ENCODE data around the gene CELA2B.
"Not testable (repeated sequence)": the region's sequence is repeated elsewhere in the genome, so short reads cannot be mapped to it uniquely, and the experiment has no call there.

The CELA2B gene

GRCh38 chr1:15445390-15446122 lies 30.3 kb upstream of the CELA2B start:
- no peak for DNase-seq (ENCODE audit: low spot score)

DNA sequence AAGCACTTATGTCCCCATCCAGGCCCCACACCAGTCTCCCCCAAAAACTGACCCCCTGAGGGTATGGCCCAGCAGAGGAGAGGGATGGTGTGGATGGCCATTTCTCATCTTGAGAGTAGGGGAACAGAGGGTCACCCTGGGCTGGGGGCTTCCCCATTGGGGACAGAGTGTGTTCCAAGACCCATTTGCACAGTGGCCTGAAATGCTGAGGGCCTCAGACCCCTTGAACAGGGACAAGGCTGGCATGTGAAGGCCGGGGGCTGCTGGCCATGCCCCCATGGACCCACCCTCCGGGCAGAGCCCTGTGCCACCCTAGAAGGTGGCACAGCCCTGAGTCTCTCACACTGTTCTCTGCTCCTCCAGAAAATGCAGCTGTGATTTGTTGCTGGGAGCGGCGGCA lies 29.7 kb upstream of the CELA2B start:
- no peak for DNase-seq (ENCODE audit: low spot score)

GRCh38 chr1:15448877-15449462 lies 26.9 kb upstream of the CELA2B start:
- no peak for DNase-seq (ENCODE audit: low spot score)

- DNase-seq (ENCODE audit: low spot score) = no peak
Measured at GRCh38 chr1:15449567-15449966, 26.3 kb upstream of the CELA2B start.

- no peak for DNase-seq (ENCODE audit: low spot score)
Measured at GRCh38 chr1:15451014-15451722, 24.7 kb upstream of the CELA2B start.

DNA sequence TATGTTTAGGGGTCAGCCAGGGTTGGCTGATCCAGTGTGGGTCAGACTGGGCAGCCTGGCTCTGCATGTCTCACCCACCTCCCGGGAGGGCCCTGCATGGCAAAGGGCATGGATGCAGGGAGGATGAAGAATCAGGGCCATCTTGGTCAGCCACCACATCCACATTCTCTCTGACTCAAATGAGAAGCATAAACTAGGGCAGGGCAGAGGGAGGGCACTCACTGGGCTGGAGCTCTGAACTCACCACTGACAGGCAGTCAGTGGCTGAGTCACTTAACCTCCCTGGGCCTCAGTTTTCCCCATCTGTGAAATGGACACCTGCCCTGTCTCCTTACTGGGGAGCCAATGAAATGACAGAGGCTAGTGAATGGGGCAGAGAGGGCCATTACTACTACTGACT lies 23.7 kb upstream of the CELA2B start:
- no peak for DNase-seq (ENCODE audit: low spot score)

GRCh38 chr1:15452866-15453571 lies 22.9 kb upstream of the CELA2B start:
- DNase-seq (ENCODE audit: low spot score) = no peak

GRCh38 chr1:15453734-15454133 lies 22.2 kb upstream of the CELA2B start:
- DNase-seq (ENCODE audit: low spot score) = no peak

DNA sequence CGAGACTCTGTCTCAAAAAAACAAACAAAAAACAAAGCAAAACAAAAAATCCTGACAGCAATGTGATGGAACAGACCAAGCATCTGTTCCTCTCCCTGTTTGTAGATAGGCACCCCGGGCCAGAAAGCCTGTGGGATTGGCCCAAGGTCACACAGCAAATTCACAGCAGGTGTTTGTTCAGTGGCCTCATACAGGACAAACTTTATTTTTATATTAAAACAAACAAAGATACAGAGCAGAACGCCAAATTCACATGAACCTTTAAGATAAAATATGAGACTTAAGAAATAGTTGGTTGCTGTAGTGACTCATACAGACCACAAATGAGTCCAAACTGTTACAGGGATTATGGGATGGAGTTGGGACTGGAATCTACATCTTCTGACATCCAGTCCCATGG lies 21.6 kb upstream of the CELA2B start:
- DNase-seq (ENCODE audit: low spot score) = no peak

- DNase-seq (ENCODE audit: low spot score) = no peak
Measured at GRCh38 chr1:15455522-15455921, 20.4 kb upstream of the CELA2B start.

GRCh38 chr1:15456313-15456954 lies 19.5 kb upstream of the CELA2B start, which contains the start of gene CELA2A:
Gene CELA2A, plus strand, starts transcription at chr1:15456732. Its CDS starts 22 bp downstream, at chr1:15456754.
- DNase-seq (ENCODE audit: low spot score) = no peak

- no peak for DNase-seq (ENCODE audit: low spot score)
Measured at GRCh38 chr1:15457585-15457984, 18.3 kb upstream of the CELA2B start.

DNA sequence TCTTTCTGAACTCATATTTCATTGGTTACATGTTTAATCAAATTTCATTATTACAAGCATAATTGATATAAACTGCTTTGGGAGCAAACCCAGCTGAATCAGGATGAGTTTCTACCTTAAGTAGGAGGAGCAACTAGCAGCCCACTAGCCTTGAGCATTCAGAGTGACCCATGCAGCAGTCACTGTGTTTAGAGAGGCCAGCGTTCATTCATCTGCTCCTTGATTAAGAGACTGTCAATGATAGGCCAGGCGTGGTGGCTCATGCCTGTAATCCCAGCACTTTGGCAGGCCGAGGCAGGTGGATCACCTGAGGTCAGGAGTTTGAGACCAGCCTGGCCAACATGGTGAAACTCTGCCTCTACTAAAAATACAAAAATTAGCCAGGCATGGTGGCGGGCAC lies 17.5 kb upstream of the CELA2B start:
- not testable (repeated sequence) for DNase-seq (ENCODE audit: low spot score)

DNA sequence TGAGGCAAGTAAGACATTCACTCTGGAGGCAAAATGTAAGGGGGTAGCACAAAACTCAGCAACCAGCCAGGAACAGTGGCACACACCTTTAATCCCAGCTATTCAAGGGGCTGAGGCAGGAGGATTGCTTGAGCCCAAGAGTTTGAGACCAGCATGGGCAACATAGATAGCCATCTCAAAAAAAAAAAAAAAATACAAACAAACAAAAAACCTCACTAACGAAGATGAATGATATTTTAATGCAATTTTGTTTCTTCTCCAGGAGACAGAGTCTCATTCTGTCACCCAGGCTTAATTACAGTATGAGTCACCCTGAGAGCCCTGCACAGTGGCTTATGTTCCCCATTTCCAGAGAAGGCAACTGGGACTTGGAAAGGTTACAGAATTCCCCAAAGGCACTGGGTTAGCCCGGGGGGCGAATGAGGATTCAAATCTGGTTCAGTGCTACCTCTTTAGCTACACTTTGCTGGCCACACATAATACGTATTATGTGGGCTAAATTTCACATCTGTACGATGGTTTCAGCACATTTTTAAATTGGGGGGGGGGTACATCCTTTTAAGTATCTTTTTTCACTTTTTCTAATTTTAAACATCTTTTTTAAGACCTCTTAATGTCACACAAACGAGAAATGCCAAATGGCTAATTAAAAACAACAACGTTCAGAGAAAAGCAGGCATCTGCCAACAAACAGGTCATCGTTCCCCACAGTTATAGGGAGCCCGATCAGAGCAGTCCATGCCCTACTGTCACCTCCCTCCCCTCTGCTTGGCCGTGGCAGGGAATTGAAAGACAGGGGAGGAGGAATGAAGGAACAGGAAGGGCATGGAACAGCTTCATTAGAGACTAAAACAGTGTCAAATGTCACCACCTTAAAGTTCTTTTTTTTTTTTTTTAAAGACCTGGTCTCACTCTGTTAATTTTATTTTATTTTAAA lies 15.9 kb upstream of the CELA2B start:
- no peak for DNase-seq (ENCODE audit: low spot score)

- DNase-seq (ENCODE audit: low spot score) = no peak
Measured at GRCh38 chr1:15460708-15461095, 15.2 kb upstream of the CELA2B start.

GRCh38 chr1:15463064-15463800 lies 12.7 kb upstream of the CELA2B start:
- not testable (repeated sequence) for DNase-seq (ENCODE audit: low spot score)

GRCh38 chr1:15463926-15464322 lies 12.0 kb upstream of the CELA2B start:
- DNase-seq (ENCODE audit: low spot score) = not testable (repeated sequence)

GRCh38 chr1:15465674-15466073 lies 10.2 kb upstream of the CELA2B start:
- no peak for DNase-seq (ENCODE audit: low spot score)

- DNase-seq (ENCODE audit: low spot score) = not testable (repeated sequence)
Measured at GRCh38 chr1:15466955-15467625, 8.8 kb upstream of the CELA2B start.

DNA sequence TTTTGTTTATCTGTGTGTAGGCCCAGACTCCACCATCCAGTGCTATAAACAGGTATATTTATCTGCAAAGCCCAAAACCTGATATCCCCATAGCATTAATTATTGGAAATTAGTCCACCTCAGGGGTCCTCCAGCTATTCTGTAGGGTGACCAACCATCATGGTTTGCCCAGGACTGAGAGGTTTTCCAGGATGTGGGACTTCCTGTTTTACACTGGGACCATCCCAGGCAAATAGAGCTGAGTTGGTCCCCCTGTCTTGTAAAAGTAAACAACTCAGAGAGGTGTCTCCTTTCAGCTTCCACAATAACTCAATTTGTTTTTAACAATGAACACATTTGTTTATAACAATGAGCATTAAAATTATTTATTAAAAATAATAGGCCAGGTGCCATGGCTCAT lies 7.8 kb upstream of the CELA2B start:
- no peak for DNase-seq (ENCODE audit: low spot score)
